ENCODE measurements around the gene EDC3. TPM values are rescaled to one million over a fixed set of nuclear protein-coding genes. Genes with fewer than 3 reads are reported as not detected.

The EDC3 gene
- total RNA-seq, 2 donors from 2014 or later: 21.6 to 32.5 TPM

DNA sequence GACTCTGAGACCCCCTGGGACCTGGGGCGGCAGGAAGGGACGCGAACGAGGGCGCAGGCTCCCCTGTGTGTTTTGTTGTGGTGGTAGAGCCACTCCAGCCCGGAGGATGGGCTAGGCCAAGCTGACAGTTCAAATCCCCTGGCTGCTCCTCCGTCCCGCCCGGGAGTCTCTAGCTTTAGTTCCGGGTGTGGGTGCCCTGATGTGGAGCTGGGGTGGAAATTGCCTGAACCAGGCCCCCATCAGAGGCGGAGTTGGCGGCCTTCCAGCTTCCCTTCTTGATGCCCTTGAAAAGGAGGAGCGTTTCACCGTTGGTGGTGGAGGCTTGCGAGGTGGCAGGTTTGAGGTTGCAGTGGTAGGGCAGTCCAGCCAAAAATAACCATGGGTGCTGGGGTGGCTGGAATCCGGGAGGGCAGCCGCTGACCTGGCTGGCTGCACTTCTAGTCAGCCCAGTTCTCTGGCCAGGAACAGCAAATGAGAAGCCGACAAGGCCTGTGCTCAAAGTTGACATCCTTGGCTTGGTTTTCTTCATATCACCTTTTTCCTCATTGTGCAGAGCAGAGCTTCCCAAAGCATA is 79.4 kb downstream of the EDC3 start:
- DNase-seq: peak; percentile 90 to 93
- ATAC-seq: peak; percentile 45

GRCh38 chr15:74615508-74616365 is 80.1 kb downstream of the EDC3 start, which contains the start of gene CLK3:
Gene CLK3 (plus strand): TSS chr15:74615836. CDS start chr15:74619197, 3,361 bp downstream.
- intact Hi-C loops (cut with DNase I, micrococcal nuclease): loop anchor here in 1 of 2 donors (10.0 kb wide), 1 partner anchor 71 kb away; the partner anchor contains the start of gene ARID3B

More for the DNA sequence above, 79.4 kb downstream of the EDC3 start:
- intact Hi-C loops (cut with DNase I, micrococcal nuclease): loop anchor here in 1 of 2 donors (10.0 kb wide), 1 partner anchor 72 kb away; the partner anchor contains the start of gene ARID3B

GRCh38 chr15:74614744-74615507 is 80.9 kb downstream of the EDC3 start:
- intact Hi-C loops (cut with DNase I, micrococcal nuclease): loop anchor here in 1 of 2 donors (10.0 kb wide), 1 partner anchor 70 kb away; the partner anchor contains the start of gene ARID3B
- peak; percentile 56 for ATAC-seq
- DNase-seq: peak; percentile 84 to 87

More at GRCh38 chr15:74615508-74616365, 80.1 kb downstream of the EDC3 start, which contains the start of gene CLK3:
- ATAC-seq (peak; percentile 80), DNase-seq (peak; percentile 95 to 99)

GRCh38 chr15:74613953-74614743 is 81.7 kb downstream of the EDC3 start:
- ATAC-seq (no peak), DNase-seq (no peak)
- intact Hi-C loops (cut with DNase I, micrococcal nuclease): loop anchor here in 1 of 2 donors (10.0 kb wide), 1 partner anchor 69 kb away; the partner anchor contains the start of gene ARID3B

DNA sequence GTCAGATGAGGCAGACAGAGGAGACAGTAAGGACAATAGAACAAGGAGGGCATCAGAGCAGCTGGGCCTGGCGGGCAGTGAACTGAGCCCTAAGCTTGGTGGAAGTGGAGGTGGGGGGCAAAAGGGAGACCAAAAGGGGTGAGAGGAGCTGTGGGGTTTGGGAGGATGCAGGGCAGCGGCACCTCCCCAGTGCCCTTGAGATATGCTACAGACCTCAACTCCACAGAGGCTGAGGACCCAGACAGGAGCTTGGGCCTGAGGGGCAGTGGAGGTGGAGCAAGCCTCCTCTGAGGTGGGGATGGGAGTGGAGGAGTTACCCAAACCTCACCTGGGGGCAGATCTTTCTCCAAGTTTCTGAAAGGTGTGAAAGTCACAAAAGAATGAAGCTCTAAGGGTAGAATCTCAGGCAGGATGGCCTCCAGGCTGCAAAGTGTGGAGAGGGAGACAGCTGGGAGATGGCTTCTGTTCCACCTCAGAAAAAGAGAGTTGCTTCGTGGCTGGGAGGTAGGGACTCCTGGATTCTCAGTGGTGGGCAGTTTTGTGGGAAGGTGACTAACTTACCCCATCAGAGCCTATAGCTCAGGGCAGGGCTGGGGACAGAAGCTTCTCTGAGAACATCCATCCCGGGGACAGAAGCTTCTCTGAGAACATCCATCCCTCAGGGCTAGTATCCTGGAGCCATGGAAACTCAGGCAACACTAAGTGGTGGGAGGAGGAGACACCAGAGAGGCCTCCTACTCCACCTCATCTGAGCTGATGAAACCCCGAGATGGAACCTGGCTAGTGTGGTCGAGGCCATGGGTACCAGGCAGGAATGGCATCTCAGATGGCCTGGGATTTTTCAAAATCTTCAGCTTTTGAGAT is 82.5 kb downstream of the EDC3 start:
- ATAC-seq (no peak), DNase-seq (no peak)
- intact Hi-C loops (cut with DNase I, micrococcal nuclease): loop anchor here in 1 of 2 donors (10.0 kb wide), 1 partner anchor 69 kb away; the partner anchor contains the start of gene ARID3B

- intact Hi-C loops (cut with DNase I, micrococcal nuclease): loop anchor here in 1 of 2 donors (10.0 kb wide), 1 partner anchor 68 kb away; the partner anchor contains the start of gene ARID3B
Observed at GRCh38 chr15:74612677-74613076, 83.1 kb downstream of the EDC3 start.

DNA sequence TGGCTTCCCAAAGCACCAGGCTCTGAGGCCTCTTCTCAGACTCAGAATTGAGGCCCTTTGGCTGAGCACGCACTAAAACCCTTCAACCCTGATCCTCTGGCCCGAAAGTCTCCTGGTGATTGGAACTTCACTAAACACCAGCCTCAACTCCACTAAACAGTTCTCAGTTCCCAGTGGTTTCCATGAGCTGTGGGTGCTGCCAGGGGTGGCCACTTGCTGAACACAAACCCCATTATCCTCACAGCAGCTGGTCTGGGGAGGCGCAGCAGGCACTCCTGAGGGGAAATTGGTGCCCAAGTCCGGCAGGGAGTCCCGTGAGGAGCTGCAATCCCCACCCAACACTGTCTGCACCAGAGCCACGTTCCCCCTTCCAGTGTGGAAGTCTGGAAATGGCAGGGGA is 84.0 kb downstream of the EDC3 start:
- DNase-seq (no peak), ATAC-seq (no peak)
- intact Hi-C loops (cut with DNase I, micrococcal nuclease): loop anchor here in 1 of 2 donors (10.0 kb wide), 1 partner anchor 67 kb away; the partner anchor contains the start of gene ARID3B

More at GRCh38 chr15:74612677-74613076, 83.1 kb downstream of the EDC3 start:
- ATAC-seq (no peak), DNase-seq (no peak)

DNA sequence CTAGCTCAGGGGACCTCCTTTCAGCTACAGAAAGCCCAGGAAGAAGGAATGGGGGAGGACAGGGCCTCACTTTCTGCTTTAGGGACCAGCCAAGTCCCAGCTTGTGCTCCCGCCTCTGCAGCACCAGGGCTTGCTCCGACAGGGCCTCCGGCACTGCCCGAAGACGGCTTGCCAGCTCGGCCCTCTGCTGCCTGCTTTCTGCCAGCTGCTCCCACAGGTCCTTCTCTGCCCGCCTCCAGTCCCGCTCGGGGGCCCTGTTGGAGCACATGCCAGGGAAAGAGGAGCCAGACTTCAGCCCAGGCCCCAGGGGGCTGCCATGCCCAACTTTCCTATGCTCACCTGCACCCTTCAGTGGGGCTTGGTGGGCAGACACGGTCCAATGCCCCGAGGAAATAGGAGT is 84.5 kb downstream of the EDC3 start:
- intact Hi-C loops (cut with DNase I, micrococcal nuclease): loop anchor here in 1 of 2 donors (10.0 kb wide), 1 partner anchor 67 kb away; the partner anchor contains the start of gene ARID3B
- DNase-seq (no peak), ATAC-seq (no peak)

GRCh38 chr15:74610302-74610951 is 85.4 kb downstream of the EDC3 start:
- ATAC-seq (no peak), DNase-seq (no peak)
- intact Hi-C loops (cut with DNase I, micrococcal nuclease): loop anchor here in 1 of 2 donors (10.0 kb wide), 1 partner anchor 66 kb away; the partner anchor contains the start of gene ARID3B

GRCh38 chr15:74609938-74610301 is 85.9 kb downstream of the EDC3 start:
- DNase-seq (no peak), ATAC-seq (no peak)
- intact Hi-C loops (cut with DNase I, micrococcal nuclease): loop anchor here in 1 of 2 donors (10.0 kb wide), 1 partner anchor 65 kb away; the partner anchor contains the start of gene ARID3B

DNA sequence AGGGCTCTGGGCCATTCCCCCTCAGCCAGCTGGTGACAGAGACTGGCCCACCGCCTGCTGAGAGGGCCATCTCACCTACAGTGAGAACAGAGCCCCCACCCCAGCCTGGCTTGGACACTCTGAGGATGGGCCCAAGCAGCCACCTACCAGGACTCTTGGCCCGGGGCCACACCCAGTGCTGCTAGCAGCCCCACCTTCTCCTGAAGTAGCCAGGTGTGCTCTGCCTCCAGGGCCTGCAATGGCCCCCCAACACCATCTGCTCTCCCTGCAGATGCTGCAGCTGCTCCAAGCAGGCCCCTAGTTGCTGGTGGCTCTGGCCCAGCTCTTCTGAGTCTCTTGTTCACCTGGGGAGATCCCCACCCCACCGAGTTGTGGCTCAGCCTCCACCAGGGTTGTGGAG is 87.0 kb downstream of the EDC3 start:
- ATAC-seq (peak; percentile 28), DNase-seq (no peak)
- intact Hi-C loops (cut with DNase I, micrococcal nuclease): no loop called here

GRCh38 chr15:74605795-74606150 is 90.1 kb downstream of the EDC3 start:
- ATAC-seq (no peak), DNase-seq (no peak)
- intact Hi-C loops (cut with DNase I, micrococcal nuclease): no loop called here

DNA sequence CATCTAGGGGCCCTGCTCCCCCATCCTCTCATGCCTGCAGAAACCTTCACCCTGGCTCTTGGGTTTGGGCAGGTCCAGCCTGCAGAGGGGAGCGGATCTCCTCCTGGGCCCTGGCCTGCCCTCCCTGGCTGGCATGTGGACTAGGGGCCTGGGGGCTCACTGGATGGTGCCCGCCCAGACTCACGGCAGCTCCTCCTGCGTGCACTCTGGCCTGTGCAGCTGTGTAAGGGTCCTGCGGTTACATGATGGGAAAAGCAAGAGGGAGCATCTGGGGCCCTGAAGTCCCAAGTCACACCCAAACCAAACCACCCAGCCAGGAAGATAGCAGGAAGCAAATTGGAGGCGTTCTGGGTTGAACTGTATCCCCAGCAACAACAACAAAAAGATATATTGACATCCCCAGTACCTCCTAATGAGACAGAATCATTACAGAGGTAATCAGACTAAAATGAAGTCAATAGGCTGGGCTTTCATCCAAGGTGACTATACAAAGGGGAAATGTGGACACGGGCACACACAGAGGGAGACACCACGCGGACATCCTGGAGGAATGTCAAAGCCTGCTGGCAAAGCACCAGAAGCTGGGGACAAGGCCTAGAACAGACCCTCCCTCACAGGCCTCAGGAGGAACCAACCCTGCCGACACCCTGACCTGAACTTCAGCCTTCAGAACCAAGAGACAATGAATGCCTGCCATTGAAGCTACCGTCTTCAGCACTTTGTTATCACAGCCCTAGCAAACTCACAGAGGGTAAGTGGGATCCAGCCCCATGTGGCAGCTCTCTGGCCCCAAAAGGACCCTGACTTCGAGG is 90.6 kb downstream of the EDC3 start:
- DNase-seq: no peak
- intact Hi-C loops (cut with DNase I, micrococcal nuclease): no loop called here
- no peak for ATAC-seq

DNA sequence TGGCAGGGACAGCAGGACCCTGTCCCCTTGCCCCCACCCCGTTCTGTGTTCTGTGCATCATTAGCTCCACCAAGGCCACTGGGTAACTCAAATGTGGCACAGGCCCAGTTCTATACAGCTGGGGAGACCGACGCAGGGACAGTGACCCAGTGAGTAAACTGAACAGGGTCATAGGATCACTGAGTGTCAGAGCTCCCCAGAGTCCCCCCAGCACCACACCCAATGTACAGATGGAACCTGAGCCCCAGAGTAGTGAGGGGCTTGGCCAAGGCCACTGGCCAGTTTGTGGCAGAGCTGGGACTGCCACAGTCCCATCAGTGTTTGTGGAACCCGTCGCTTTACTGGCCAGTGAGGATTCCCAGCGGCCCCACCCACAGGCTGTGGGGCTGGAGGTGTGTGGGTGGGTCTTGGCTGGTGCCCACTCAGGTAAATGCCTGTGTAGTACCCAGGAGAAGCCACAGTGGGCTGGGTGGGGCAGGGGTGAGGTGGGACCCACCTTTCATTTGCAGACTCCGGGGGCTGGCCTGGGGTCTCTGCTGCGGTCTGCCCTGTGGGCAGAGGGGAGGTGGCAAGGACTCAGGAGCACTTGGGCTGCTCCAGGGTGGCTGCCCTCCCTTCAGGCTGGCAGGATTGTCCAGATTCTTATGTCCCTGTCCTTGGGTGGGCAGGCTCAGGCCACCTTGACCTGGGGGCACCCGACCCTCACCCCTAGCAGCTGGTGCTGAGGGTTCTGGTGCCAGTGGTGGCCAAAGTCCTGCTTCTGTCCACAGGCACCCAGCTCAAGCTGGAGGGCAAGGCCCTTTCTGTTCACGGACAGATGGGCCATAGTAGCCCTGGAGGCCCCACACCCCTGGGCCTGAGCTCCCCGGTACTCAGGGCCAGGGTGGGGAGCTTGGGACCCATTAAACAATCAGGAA is 91.8 kb downstream of the EDC3 start:
- no peak for DNase-seq
- intact Hi-C loops (cut with DNase I, micrococcal nuclease): no loop called here
- ATAC-seq: no peak

All from left colon (tissue), 2 donors.